H1 (cell line): ENCODE measurements around the gene ZC3H12C. TPM values are rescaled to one million over a fixed set of nuclear protein-coding genes. Genes with fewer than 3 reads are reported as not detected.

ENCODE experiments used
- SIX5 ChIP-seq: IDR thresholded peaks from 2 replicates; pipeline ENCODE4 v1.6.1; 2011; ENCODE audit warnings: mild to moderate bottlenecking, low read depth, low read length
- polyA plus RNA-seq, 7 experiments: library from polyadenylated mRNA; depleted of rRNA in 3 of 7; stranded (reverse) in 5 of 7; unstranded in 2 of 7; fragments of >200 nt in 5 of 7; fragments of 200-250 nt in 2 of 7; gene quantifications; 1 replicate in 5 of 7; 2 replicates in 1 of 7; 4 replicates in 1 of 7; pipeline versions ENCODE4 v1.2.1 to v1.2.3, GENCODE V29; 2011 to 2013; ENCODE audit warnings: missing spikeins in 2 of 7, mixed read lengths in 2 of 7
- total RNA-seq: library from RNA; stranded (reverse); fragmentation: NEBNext Ultra II Directional; extraction: Animal tissue kit (Norgen Biotek cat#: 25700); gene quantifications from 2 replicates; pipeline ENCODE4 v1.2.1, GENCODE V29; 2021

Gene ZC3H12C
- total and polyA plus RNA-seq, 2 of the 8 experiments (the other 6 are each of a cell fraction or from before 2014, with no cell fraction given) = 2.0 to 2.7 TPM

DNA sequence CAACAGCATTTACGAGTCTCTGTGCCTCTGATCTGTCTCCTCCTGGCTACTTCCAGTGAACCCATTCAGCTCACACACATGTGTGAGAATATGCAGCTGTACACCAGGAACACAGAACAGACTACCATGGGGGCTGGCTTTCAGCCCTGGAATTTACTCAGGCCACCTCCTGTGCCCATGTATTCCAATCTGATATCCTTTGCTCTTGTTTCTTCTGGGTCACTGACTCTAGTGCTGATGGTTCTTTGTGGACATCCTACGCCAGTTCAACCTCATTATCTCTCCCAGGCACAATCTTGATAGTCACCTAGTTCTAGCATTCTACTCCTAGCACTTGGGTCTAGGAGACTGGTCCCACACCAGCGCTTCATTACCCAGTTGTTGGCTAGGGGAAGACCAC lies 23.0 kb upstream of the ZC3H12C start (continued):
- TF ChIP-seq SIX5 = no peak
